Activated naive CD8-positive, alpha-beta T cell treated with anti-CD3 and anti-CD28 coated beads, Interleukin-2, amount 10 ng/mL, durations not matched to agents 7 days and 5 days (primary cell): ENCODE results near the gene NFAM1. TPM values are rescaled to one million over a fixed set of nuclear protein-coding genes. Genes with fewer than 3 reads are reported as not detected.

ENCODE experiments used
- ATAC-seq: fragments of 150-1000 bp; cut with Tn5 transposase; one replicate; pipeline ENCODE4 v1.10.0; 2021; ENCODE audit warnings: low read depth, moderate library complexity
- POLR2A ChIA-PET: fragments of 350-600 bp; sonication (Branson Sonifier 250); formaldehyde crosslinking; loops from one replicate; lab custom pipeline; 2021; ENCODE audit warnings: antibody characterized with exemption; lab: Charles Lee
- DNase-seq: peaks from one replicate; pipeline ENCODE4 v3.0.0; 2021
- H3K27ac Mint-ChIP-seq: one replicate; pipeline ENCODE4 v1.8.0; 2022; ENCODE audit warnings: mild to moderate bottlenecking, mixed read lengths
- H3K27me3 Mint-ChIP-seq: one replicate; pipeline ENCODE4 v1.8.0; 2022; ENCODE audit warnings: mild to moderate bottlenecking, moderate library complexity, mixed read lengths
- H3K36me3 Mint-ChIP-seq: one replicate; pipeline ENCODE4 v1.8.0; 2021; ENCODE audit warnings: mild to moderate bottlenecking, mixed read lengths
- H3K4me1 Mint-ChIP-seq: one replicate; pipeline ENCODE4 v1.8.0; 2021; ENCODE audit warnings: mixed read lengths
- H3K4me3 Mint-ChIP-seq: one replicate; pipeline ENCODE4 v1.8.0; 2022; ENCODE audit warnings: mild to moderate bottlenecking, moderate library complexity, mixed read lengths
- H3K9me3 Mint-ChIP-seq: one replicate; pipeline ENCODE4 v1.8.0; 2021; ENCODE audit warnings: mixed read lengths
- total RNA-seq, 2 experiments: library from RNA; stranded (reverse); gene quantifications; one replicate each; pipeline ENCODE4 v1.2.3, GENCODE V29; 2021

NFAM1 gene
- total RNA-seq, 2 experiments from 2014 or later = 0.22 to 0.26 TPM

DNA sequence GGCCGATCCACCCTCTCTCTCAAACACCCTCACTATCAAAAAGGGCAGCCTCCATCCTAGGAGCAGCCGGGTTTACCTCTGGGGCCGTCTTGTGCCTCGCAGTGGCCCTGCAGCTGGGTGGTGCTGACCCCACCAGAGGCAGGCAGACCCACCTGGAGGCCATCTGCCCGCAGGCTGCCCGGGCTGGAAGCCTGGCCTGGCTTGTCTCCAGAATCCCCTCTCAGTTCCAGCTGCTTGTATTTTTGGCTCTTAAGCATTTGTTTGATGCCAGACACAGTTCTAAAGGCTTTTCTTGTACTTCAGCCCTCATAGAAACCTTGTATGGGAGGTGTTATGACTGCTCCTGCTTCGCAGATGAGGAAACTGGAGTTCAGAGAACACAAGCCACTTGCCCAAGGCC, 4.2 kb upstream of the NFAM1 start:
- H3K27me3 Mint-ChIP-seq = peaks cover 12% of the 10 kb centered on the region
- no peaks in the 10 kb centered on the region for H3K9me3 Mint-ChIP-seq
- POLR2A ChIA-PET = interaction anchor here (0.6 to 1.5 kb wide), 2 partner anchors 66 to 345 kb away, joined by 3 to 5 read pairs; partner anchors contain the start of gene NDUFA6
- no peak overlapping the region for H3K27ac Mint-ChIP-seq
- no peaks in the 10 kb centered on the region for H3K36me3 Mint-ChIP-seq
- no peak overlapping the region for H3K4me3 Mint-ChIP-seq
- H3K4me1 Mint-ChIP-seq = peaks cover 19% of the 10 kb centered on the region
- DNase-seq = no peak
- ATAC-seq = no peak

DNA sequence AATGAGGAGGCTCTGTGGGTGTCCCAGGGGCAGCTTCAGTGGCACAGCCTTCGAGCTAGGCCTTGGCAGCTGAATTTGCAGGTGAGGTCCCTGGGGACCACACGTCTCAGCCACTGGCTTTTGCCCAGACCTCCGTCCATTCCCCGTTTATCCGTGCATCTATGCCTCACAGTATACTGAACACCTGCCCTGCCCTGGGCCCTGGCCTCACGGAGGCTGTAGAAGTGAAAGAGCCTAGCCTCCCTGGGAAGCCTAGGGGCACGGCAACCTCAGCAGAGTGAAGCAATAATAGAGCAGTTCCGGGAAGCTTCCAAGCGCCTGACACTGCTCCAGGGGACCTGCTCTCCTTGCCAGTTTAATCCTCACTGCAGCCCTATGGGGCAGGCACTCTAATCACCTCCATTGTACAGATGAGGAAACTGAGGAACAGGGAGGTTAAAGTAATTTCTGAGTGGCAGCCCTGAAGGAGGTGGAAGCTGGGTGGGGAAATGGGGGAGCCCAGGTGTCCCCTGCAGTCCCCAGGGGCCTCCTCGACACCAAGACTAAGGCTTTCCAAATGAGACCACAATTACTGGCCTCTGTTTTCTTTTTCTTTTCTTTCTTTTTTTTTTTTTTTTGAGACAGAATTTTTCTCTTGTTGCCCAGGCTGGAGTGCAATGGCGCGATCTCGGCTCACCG, 2.7 kb upstream of the NFAM1 start:
- Mint-ChIP-seq H3K27me3 (peaks cover 21% of the 10 kb centered on the region), H3K4me1 (peaks cover 16% of the 10 kb centered on the region)
- ATAC-seq = no peak

DNA sequence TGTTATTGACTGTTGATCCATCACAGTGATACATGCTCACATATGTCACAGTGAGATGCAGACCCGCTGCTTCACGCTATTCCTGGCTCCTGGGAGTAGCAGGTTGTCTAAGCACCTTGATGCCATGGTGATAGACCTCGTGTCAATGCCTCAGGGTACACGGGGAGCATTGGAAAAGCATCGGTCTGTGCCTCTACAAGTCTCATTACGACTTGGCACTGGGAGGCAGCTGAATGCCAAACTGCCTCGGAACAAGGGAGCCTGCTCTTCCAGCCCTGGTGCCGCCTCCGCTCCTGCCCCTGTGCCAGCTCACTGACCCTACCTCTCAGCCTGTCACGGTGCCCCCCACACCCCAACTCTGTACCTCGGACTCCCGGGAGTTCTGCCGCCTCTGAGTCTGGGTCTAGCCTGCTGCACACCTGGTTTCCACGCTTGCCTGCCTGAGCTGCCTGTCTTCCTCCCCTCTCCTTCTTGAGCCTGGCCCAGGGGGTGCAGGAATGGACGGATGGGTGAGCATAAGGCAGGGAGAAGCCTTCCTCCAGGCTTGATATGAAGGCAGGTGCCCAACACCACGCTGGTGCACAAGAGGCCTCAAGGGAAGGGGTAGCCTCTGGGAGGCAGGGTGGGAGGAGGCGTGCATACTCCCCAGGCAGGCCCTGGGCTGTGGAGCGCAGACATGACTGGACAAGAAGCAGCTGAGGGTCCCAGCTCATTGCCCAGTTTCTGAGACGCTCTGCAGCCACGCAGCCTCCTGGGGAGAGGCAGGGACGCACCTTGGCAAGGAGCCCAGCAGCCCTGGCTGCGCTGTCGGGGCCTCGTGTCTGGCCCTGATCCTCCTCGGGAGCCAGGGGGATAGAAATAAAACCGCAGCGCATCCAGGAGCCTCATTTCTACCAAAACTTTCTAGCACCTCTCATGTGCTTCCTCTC, 1.8 kb upstream of the NFAM1 start:
- H3K36me3 Mint-ChIP-seq = no peaks in the 10 kb centered on the region
- ATAC-seq = no peak

More for the DNA sequence above, 2.7 kb upstream of the NFAM1 start:
- H3K36me3 Mint-ChIP-seq = no peaks in the 10 kb centered on the region
- H3K9me3 Mint-ChIP-seq = no peaks in the 10 kb centered on the region
- no peak overlapping the region for H3K27ac Mint-ChIP-seq
- no peak overlapping the region for H3K4me3 Mint-ChIP-seq
- POLR2A ChIA-PET = no interaction called here
- no peak for DNase-seq

DNA sequence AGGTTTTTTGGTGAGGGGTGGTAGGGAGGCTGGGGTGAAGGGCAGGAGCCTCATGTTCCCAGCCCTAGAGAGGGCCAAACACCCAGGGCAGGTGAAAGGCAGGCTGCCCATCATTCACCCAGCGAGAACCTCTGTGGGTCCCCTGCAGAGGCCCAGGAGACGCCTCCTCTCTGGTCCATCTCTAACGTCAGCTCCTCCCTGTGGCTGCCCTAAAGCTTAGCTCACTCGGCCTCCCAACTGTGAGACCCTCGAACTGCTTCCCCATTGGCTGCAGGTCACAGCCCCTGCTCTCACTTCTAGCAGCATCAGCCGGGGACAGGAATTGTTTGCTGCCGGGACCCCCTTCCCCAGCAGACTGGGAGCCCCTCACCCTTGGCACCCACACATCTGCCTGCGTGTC, 615 bp upstream of the NFAM1 start:
- H3K27me3 Mint-ChIP-seq = peaks cover 21% of the 10 kb centered on the region
- ATAC-seq = no peak
- H3K4me3 Mint-ChIP-seq = no peak overlapping the region
- H3K9me3 Mint-ChIP-seq = no peaks in the 10 kb centered on the region
- peaks cover 9% of the 10 kb centered on the region for H3K4me1 Mint-ChIP-seq
- POLR2A ChIA-PET = interaction anchor here (1.1 kb wide), 1 partner anchor 434 kb away, joined by 3 read pairs; the partner anchor contains the start of gene WBP2NL
- DNase-seq = no peak
- H3K27ac Mint-ChIP-seq = no peak overlapping the region
- no peaks in the 10 kb centered on the region for H3K36me3 Mint-ChIP-seq

More for the DNA sequence above, 1.8 kb upstream of the NFAM1 start:
- H3K27ac Mint-ChIP-seq = no peak overlapping the region
- POLR2A ChIA-PET = interaction anchor here (1.1 kb wide), 1 partner anchor 436 kb away, joined by 3 read pairs; the partner anchor contains the start of gene WBP2NL
- H3K4me3 Mint-ChIP-seq = no peak overlapping the region
- H3K9me3 Mint-ChIP-seq = no peaks in the 10 kb centered on the region
- no peak for DNase-seq
- H3K4me1 Mint-ChIP-seq = peaks cover 11% of the 10 kb centered on the region
- H3K27me3 Mint-ChIP-seq = peaks cover 21% of the 10 kb centered on the region

DNA sequence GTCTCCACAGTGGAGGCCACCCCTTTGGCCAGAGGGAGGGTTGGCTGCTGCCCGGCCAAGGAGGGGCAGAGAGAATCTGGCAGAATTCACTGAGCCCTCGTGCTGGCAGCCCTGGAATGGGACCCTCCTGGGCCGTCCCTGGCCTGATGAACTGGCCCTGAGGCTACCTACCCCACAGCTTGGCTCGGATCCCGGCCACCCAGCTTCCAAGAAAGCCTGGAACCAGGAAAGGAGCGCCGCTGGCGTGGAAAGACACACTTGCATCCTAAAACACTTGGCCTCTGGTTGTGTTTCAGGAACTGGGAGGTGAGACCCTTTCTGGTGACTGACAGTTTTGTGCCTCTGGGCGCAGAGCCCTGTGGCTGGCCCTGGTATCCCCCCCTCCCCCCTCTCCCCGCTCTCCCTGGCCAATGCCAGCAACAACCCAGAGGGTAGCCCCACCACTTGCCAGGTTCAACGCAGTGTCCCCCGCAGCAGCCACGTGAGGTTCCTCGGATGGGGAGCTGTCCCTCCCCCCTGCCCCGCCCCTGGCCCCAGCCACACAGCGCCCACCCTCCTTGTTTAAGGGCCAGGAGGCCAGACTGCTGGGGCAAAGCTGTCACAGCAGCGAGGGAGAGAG, 693 bp downstream of the NFAM1 start:
- POLR2A ChIA-PET = no interaction called here
- Mint-ChIP-seq H3K4me1 (peaks cover 3% of the 10 kb centered on the region), H3K9me3 (no peaks in the 10 kb centered on the region)

DNA sequence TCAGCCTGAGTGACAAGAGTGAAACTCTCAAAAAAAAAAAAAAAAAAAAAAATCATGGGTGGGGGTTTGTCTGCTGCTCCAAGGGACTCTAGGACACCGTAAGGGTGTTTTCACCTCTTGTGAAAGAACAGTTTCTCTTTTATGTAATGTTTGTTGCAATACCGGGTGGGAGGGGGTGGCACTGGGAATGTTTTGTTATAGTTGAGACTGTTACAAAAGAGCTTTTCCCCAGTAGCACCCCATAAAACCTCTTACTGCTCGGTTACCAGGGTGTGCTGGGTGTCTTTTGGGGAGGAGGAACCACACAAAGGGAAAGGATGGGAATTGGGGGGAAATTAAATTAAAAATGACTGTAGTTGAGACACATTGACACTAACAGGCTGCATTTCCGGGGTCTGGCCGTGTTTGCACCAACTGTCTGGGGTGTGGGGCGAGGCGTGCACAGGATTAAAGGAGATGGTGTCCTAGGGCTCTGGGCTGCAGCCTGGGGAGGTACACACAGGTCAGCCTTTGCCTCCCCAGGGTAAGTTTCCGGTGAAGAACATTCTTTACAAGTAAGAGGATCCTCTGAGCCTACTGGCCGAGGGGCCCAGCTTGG, 1.6 kb downstream of the NFAM1 start:
- Mint-ChIP-seq H3K27ac (no peak overlapping the region), H3K4me1 (no peaks in the 10 kb centered on the region), H3K4me3 (no peak overlapping the region), H3K27me3 (peaks cover 21% of the 10 kb centered on the region), H3K9me3 (no peaks in the 10 kb centered on the region), H3K36me3 (no peaks in the 10 kb centered on the region)
- DNase-seq = no peak
- no peak for ATAC-seq
- POLR2A ChIA-PET = no interaction called here

More for the DNA sequence above, 693 bp downstream of the NFAM1 start:
- Mint-ChIP-seq H3K4me3 (no peak overlapping the region), H3K27me3 (peaks cover 21% of the 10 kb centered on the region), H3K36me3 (no peaks in the 10 kb centered on the region), H3K27ac (no peak overlapping the region)
- DNase-seq (no peak), ATAC-seq (no peak)

DNA sequence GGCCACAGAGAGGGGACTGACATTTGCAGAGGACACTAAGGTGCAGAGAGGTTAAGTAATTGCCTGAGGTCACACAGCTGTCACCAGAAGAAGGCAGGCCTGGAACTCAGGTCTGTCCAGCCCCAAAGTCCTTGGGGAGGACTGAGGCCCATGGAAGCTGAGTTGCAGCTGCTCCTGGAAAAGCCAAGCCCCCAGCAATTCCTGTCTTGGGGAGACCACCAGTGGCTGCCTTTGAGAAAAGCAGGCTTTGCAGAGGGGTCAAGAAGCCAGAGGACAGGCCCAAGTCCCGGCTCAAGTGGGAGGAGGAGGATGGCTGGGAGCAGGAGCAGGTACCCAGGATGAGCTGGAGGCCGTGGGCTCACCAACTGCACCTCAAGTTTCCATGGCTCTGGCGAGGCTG, 3.4 kb downstream of the NFAM1 start:
- Mint-ChIP-seq H3K4me3 (no peak overlapping the region), H3K9me3 (no peaks in the 10 kb centered on the region), H3K4me1 (no peaks in the 10 kb centered on the region), H3K36me3 (no peaks in the 10 kb centered on the region), H3K27ac (no peak overlapping the region), H3K27me3 (peaks cover 21% of the 10 kb centered on the region)
- DNase-seq = no peak
- no peak for ATAC-seq
- POLR2A ChIA-PET = no interaction called here

DNA sequence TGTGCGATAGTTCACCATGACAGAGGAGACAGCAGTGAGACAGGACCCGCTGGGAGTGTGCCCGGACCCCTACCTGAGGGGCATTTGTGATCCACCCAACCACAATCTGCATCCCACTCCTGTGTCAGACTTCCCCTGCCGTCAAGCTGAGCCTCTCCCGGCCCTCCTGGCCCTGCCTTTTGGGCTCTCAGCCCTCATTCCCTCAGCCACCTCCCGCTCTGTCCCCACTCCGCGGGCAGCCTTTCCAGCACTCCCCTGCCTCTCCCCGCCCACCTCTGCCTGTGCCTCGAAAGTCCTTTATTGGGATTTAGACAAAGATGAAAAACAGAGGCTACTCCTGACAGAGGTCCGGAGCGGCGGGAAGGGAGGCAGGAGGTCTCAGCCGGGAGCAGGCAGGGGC, 4.2 kb downstream of the NFAM1 start:
- Mint-ChIP-seq H3K36me3 (no peaks in the 10 kb centered on the region), H3K4me3 (no peak overlapping the region), H3K9me3 (no peaks in the 10 kb centered on the region), H3K27ac (no peak overlapping the region), H3K27me3 (peaks cover 18% of the 10 kb centered on the region), H3K4me1 (no peaks in the 10 kb centered on the region)
- DNase-seq = no peak
- ATAC-seq = no peak
- POLR2A ChIA-PET = no interaction called here

DNA sequence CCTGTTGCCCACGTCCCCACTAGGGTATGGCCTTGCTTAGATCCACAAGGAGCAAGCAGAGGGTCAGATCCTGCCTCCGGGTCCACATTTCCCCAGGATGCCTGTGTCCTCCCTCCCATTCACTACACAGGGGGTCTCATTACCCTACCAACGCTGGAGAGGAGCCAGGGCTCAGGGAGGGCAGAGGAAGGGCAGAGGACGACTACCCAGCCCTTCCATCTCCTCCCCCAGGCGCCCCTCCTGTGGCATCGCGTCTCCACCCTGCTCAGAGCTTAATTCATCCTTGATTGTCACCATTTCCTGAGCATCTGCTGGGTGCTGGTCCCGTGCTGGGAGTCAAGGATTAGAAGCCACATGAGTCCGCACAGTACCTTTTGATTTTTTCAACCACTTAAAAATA, 5.0 kb downstream of the NFAM1 start:
- no peak overlapping the region for H3K4me3 Mint-ChIP-seq

DNA sequence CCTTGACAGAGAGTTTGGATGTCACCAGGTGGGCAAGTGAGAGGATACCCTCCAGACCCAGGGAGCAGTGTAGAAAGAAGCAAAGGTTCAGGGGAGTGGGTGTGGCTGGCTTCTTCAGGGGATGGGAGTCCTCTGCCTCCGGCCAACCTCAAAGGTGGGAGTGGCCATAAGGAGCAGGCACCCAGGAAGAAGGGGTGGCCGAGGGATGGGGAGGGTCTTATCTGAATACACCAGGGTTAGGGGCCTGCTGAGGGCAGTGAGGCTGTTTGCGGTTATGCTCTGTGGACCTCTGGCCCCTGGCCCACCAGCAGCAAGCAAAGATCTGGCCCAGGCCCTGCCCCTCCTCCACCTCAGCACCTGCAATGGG, 6.2 kb downstream of the NFAM1 start:
- DNase-seq = no peak
- POLR2A ChIA-PET = no interaction called here
- Mint-ChIP-seq H3K36me3 (no peaks in the 10 kb centered on the region), H3K27me3 (peaks cover 8% of the 10 kb centered on the region), H3K4me3 (no peak overlapping the region), H3K4me1 (peaks cover 3% of the 10 kb centered on the region), H3K9me3 (no peaks in the 10 kb centered on the region), H3K27ac (no peak overlapping the region)
- no peak for ATAC-seq

More for the DNA sequence above, 5.0 kb downstream of the NFAM1 start:
- Mint-ChIP-seq H3K36me3 (no peaks in the 10 kb centered on the region), H3K9me3 (no peaks in the 10 kb centered on the region), H3K4me1 (no peaks in the 10 kb centered on the region), H3K27ac (no peak overlapping the region), H3K27me3 (peaks cover 13% of the 10 kb centered on the region)
- POLR2A ChIA-PET = no interaction called here
- ATAC-seq (no peak), DNase-seq (no peak)

DNA sequence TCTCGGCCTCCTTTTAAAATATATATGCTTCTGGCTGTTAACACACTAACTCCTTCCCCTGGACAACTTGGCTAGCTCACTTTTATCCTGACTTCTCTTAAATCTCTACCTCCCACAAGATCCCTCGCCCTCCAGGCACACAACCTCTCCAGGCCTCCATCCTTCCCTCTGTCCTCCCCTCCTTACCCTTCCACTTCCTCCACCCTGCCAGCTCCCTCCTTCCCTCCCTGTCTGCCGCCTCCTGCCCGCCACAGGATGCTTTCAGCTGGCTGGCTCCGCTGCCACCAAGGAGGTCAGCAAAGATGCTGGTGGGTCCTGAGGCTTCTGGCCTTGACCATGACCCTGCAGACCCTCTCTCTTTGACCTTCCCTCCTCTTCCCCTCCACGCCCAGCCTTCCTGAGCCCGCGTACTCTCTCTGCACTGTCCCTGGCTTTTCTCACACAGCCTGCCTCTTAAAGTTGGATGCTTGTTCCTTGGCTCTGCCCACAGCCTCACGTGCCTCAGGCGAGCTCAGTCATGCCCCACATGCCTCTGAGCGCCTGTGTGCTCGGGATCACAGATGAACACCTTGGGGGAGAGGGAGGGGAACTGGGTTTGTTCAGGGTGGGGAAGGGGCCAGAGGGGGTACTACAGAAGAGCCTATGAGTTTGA, 6.7 kb downstream of the NFAM1 start:
- POLR2A ChIA-PET = no interaction called here
- H3K4me1 Mint-ChIP-seq = peaks cover 3% of the 10 kb centered on the region
- H3K27ac Mint-ChIP-seq = no peak overlapping the region
- H3K9me3 Mint-ChIP-seq = no peaks in the 10 kb centered on the region
- H3K27me3 Mint-ChIP-seq = peaks cover 3% of the 10 kb centered on the region
- DNase-seq (no peak), ATAC-seq (no peak)
- H3K36me3 Mint-ChIP-seq = no peaks in the 10 kb centered on the region
- no peak overlapping the region for H3K4me3 Mint-ChIP-seq

DNA sequence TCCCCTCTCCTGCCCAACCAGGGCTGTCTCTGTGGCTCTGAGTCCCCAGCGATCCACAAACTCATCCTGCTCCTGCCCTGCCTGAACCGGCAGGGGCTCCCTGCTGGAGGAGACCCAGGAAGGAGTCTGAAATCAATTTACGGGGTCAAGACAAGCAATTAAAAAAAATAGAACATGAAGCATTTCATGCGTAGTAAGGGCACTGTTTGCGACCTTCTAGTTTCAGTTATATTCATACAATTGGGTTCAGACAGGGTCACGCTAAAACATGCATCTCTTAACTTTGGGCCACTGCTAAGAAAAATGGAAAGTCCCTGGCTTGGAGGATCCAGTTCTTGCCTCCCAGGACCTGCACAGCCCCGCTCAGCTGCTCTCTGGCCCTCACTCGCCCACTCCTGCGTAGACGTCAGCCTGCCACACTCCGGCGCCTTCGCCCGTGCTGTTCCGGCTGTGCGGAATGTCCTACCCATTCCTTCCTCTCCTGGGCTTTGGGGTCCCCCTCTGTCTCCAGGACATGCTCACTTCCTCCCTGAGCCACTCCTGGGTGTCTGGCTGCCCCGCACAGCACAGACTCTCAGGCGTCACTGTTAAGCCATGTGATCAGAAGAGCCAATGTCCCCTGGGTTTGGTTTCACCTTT, 12.8 kb downstream of the NFAM1 start:
- POLR2A ChIA-PET = interaction anchor here (0.6 kb wide), 1 partner anchor 20 kb away, joined by 3 read pairs; no protein-coding TSS in a partner anchor
- Mint-ChIP-seq H3K4me1 (peaks cover 3% of the 10 kb centered on the region), H3K4me3 (no peak overlapping the region), H3K9me3 (no peaks in the 10 kb centered on the region), H3K27ac (no peak overlapping the region), H3K36me3 (no peaks in the 10 kb centered on the region), H3K27me3 (peaks cover 4% of the 10 kb centered on the region)
- ATAC-seq (no peak), DNase-seq (no peak)
